Measurements from ENCODE around the gene PLEKHG5.

DNA sequence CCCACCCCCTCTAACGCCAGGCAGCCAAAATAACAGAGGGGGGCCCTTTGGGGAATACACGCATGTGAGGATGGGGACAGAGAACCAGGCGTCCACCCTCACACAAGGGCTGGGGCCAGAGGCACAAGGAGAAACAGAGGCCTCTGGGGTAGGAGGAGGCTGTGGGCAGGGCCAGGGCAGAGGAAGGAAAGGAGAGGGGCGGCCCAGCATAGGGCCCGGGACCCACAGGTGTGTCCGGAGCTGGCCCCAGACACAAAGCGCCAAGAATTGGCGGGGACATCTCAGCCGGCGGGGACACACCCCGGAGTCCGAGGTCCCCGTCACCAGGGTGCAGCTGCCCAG is 6.7 kb downstream of the PLEKHG5 start:
- no peak for TF ChIP-seq POLR2A (IDR thresholded peaks at IDR 0.05)
- TF ChIP-seq, protein P1, sequence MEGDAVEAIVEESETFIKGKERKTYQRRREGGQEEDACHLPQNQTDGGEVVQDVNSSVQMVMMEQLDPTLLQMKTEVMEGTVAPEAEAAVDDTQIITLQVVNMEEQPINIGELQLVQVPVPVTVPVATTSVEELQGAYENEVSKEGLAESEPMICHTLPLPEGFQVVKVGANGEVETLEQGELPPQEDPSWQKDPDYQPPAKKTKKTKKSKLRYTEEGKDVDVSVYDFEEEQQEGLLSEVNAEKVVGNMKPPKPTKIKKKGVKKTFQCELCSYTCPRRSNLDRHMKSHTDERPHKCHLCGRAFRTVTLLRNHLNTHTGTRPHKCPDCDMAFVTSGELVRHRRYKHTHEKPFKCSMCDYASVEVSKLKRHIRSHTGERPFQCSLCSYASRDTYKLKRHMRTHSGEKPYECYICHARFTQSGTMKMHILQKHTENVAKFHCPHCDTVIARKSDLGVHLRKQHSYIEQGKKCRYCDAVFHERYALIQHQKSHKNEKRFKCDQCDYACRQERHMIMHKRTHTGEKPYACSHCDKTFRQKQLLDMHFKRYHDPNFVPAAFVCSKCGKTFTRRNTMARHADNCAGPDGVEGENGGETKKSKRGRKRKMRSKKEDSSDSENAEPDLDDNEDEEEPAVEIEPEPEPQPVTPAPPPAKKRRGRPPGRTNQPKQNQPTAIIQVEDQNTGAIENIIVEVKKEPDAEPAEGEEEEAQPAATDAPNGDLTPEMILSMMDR (IDR thresholded peaks at IDR 0.05), result no peak

All from heart left ventricle (tissue), 13 donors.